HepG2 (cell line): Measurements from ENCODE around the gene SMYD4. TPM values are rescaled to one million over a fixed set of nuclear protein-coding genes. Genes with fewer than 3 reads are reported as not detected.

Experiments
- ATAC-seq: fragments of 200-7000 bp; cut with Tn5 transposase; 3 replicates; pipeline ENCODE4 v1.9.1; 2020; ENCODE audit warnings: mild to moderate bottlenecking, moderate library complexity
- BruUV-seq: library from RNA; stranded (reverse); fragments of 400-500 nt; replicated peaks from 2 replicates; lab custom pipeline; 2021; lab: Mats Ljungman, UMichigan
- CTCF ChIA-PET: fragments of 300-600 bp; formaldehyde crosslinking; extraction: SDS; loops from one replicate; lab custom pipeline; 2021; ENCODE audit warnings: low total read pairs, inconsistent platforms, low intra/inter-chr PET ratio; lab: Yijun Ruan, JAX
- POLR2A ChIA-PET: fragments of 350-600 bp; sonication (Branson Sonifier 250); formaldehyde crosslinking; loops from one replicate; lab custom pipeline; 2020; ENCODE audit warnings: antibody characterized with exemption, inconsistent platforms; lab: Yijun Ruan, JAX
- DNase-seq: peaks from one replicate; pipeline ENCODE4 v3.0.0-alpha.2; 2015; ENCODE audit warnings: low spot score
- FAIRE-seq: peaks from 3 replicates; lab custom pipeline; 2011; peaks lifted over from hg19 to GRCh38; lab: Jason Lieb, UNC
- H2AFZ ChIP-seq: one replicate; pipeline ENCODE4 v1.6.1; 2011; ENCODE audit warnings: low read length, inconsistent platforms
- H3K27ac ChIP-seq: fragments of 300-600 bp; 3 replicates; pipeline ENCODE4 v1.8.0; 2011; ENCODE audit warnings: mixed run types, mild to moderate bottlenecking, mixed read lengths, low read length, inconsistent platforms; ENCODE audit not compliant: insufficient read depth; ENCODE audit errors: extremely low read length
- H3K27me3 ChIP-seq, 2 experiments: fragments of 200-600 bp in 1 of 2; 2 replicates in 1 of 2; 3 replicates in 1 of 2; pipeline versions ENCODE4 v1.6.0 to v1.8.0; 2011; ENCODE audit warnings: low read length in 2 of 2, mild to moderate bottlenecking in 2 of 2, moderate library complexity in 2 of 2, inconsistent platforms in 1 of 2; ENCODE audit not compliant: insufficient read depth in 2 of 2, control insufficient read depth in 1 of 2
- H3K36me3 ChIP-seq, 2 experiments: fragments of 200-600 bp in 1 of 2; replicated peaks in 1 of 2; 2 replicates in 1 of 2; 3 replicates in 1 of 2; pipeline versions ENCODE4 v1.5.1 to v1.8.0; 2011; ENCODE audit warnings: low read length in 2 of 2, inconsistent platforms in 1 of 2; ENCODE audit not compliant: insufficient read depth in 2 of 2, control insufficient read depth in 1 of 2
- H3K4me1 ChIP-seq: 2 replicates; pipeline ENCODE4 v1.5.1; 2012; ENCODE audit warnings: low read length, inconsistent platforms; ENCODE audit not compliant: insufficient read depth
- H3K4me2 ChIP-seq: 2 replicates; pipeline ENCODE4 v1.6.0; 2011; ENCODE audit warnings: low read depth, low read length, inconsistent platforms
- H3K4me3 ChIP-seq, 3 experiments: fragments of 200-600 bp in 1 of 3; sonication (generic), shearing (Covaris generic) in 1 of 3; replicated peaks in 1 of 3; 2 replicates each; pipeline ENCODE4 v1.5.1; 2011 to 2016; ENCODE audit warnings: low read length in 3 of 3, inconsistent platforms in 2 of 3, low read depth in 2 of 3, mild to moderate bottlenecking in 2 of 3, control low read depth in 1 of 3, mixed read lengths in 1 of 3; ENCODE audit not compliant: insufficient read depth in 1 of 3
- H3K79me2 ChIP-seq: one replicate; pipeline ENCODE4 v1.6.1; 2011; ENCODE audit warnings: low read length, inconsistent platforms; ENCODE audit not compliant: insufficient read depth
- H3K9ac ChIP-seq: 2 replicates; pipeline ENCODE4 v1.6.0; 2011; ENCODE audit warnings: mild to moderate bottlenecking, low read depth, low read length, inconsistent platforms; ENCODE audit not compliant: insufficient read depth
- H3K9me3 ChIP-seq: 2 replicates; pipeline ENCODE4 v1.5.1; 2012; ENCODE audit warnings: mild to moderate bottlenecking, low read length
- H4K20me1 ChIP-seq: 2 replicates; pipeline ENCODE4 v1.6.0; 2011; ENCODE audit warnings: inconsistent platforms, mild to moderate bottlenecking, low read length, moderate library complexity; ENCODE audit not compliant: insufficient read depth
- BCL3 ChIP-seq: sonication (generic); formaldehyde crosslinking; IDR thresholded peaks from 2 replicates; pipeline ENCODE4 v1.5.1; 2020; ENCODE audit warnings: mild to moderate bottlenecking, missing genetic modification reagents, moderate library complexity
- BRD4 ChIP-seq: sonication (generic); formaldehyde crosslinking; IDR thresholded peaks from 2 replicates; pipeline ENCODE4 v1.4.0; 2020; ENCODE audit warnings: missing genetic modification reagents
- DMTF1 ChIP-seq: sonication (generic); formaldehyde crosslinking; IDR thresholded peaks from 2 replicates; pipeline ENCODE4 v1.4.0; 2020; ENCODE audit warnings: mild to moderate bottlenecking, missing genetic modification reagents
- HOMEZ ChIP-seq: IDR thresholded peaks from 2 replicates; pipeline ENCODE4 v1.6.1; 2016; ENCODE audit warnings: low read depth
- MAX ChIP-seq: IDR thresholded peaks from 2 replicates; pipeline ENCODE4 v1.6.1; 2012; ENCODE audit warnings: inconsistent platforms
- NR2C2 ChIP-seq: sonication (generic); formaldehyde crosslinking; IDR thresholded peaks from 2 replicates; pipeline ENCODE4 v1.4.0; 2020; ENCODE audit warnings: missing genetic modification reagents, mild to moderate bottlenecking, moderate library complexity, borderline replicate concordance
- NR2F1 ChIP-seq, 2 experiments: fragments of 450-650 bp in 1 of 2; formaldehyde crosslinking in 1 of 2; IDR thresholded peaks; 2 replicates each; pipeline versions ENCODE4 v1.5.0 to v1.6.1; 2016 to 2020; ENCODE audit warnings: mild to moderate bottlenecking in 1 of 2, missing compliant biosample characterization in 1 of 2, missing genetic modification reagents in 1 of 2, moderate library complexity in 1 of 2
- NR2F6 ChIP-seq, 2 experiments: IDR thresholded peaks; 2 replicates each; pipeline ENCODE4 v1.6.1; 2016; ENCODE audit warnings: antibody characterized with exemption in 1 of 2, mild to moderate bottlenecking in 1 of 2
- SOX13 ChIP-seq, 3 experiments: fragments of 450-650 bp in 1 of 3; sonication (generic) in 1 of 3; formaldehyde crosslinking in 1 of 3; IDR thresholded peaks in 2 of 3; conservative IDR thresholded peaks in 1 of 3; 2 replicates each; pipeline versions ENCODE4 v1.5.0 to v1.6.1; 2016 to 2020; ENCODE audit warnings: antibody characterized with exemption in 1 of 3, mild to moderate bottlenecking in 1 of 3, missing compliant biosample characterization in 1 of 3, missing genetic modification reagents in 1 of 3, moderate library complexity in 1 of 3
- ZBTB38 ChIP-seq: sonication (generic); formaldehyde crosslinking; IDR thresholded peaks from 2 replicates; pipeline ENCODE4 v1.5.1; 2020; ENCODE audit warnings: mild to moderate bottlenecking, missing genetic modification reagents
- ZMYM4 ChIP-seq: sonication (generic); formaldehyde crosslinking; IDR thresholded peaks from 2 replicates; pipeline ENCODE4 v1.8.1; 2023; ENCODE audit warnings: mild to moderate bottlenecking, missing genetic modification reagents
- ZNF556 ChIP-seq: sonication (generic); formaldehyde crosslinking; IDR thresholded peaks from 2 replicates; pipeline ENCODE4 v1.4.0; 2020; ENCODE audit warnings: mild to moderate bottlenecking, missing genetic modification reagents, borderline replicate concordance
- ZNF687 ChIP-seq: sonication (generic); formaldehyde crosslinking; IDR thresholded peaks from 2 replicates; pipeline ENCODE4 v1.5.1; 2020; ENCODE audit warnings: mild to moderate bottlenecking, missing genetic modification reagents, moderate library complexity
- ZNF788 ChIP-seq: sonication (generic); formaldehyde crosslinking; IDR thresholded peaks from 2 replicates; pipeline ENCODE4 v1.5.0; 2020; ENCODE audit warnings: mild to moderate bottlenecking, missing genetic modification reagents, borderline replicate concordance
- WGBS: methylation state at CpG from one replicate; pipeline ENCODE4 v1.1.6; 2017; ENCODE audit warnings: low lambda C conversion rate; 5-methylcytosine and 5-hydroxymethylcytosine counted together
- in situ Hi-C: cut with HindIII; loops from 2 replicates; pipeline ENCODE4 v1.10.0; 2017; ENCODE audit warnings: low pct_unique_long_range_greater_than_20kb; ENCODE audit not compliant: extremely low pct_ligation_motif_present
- intact Hi-C: fragments of 100-400 bp; cut with micrococcal nuclease; formaldehyde crosslinking; loops from one replicate; pipeline ENCODE4 v1.10.0; 2022; ENCODE audit not compliant: unreplicated experiment
- polyA plus RNA-seq, 8 experiments: library from polyadenylated mRNA; depleted of rRNA in 3 of 8; stranded (reverse) in 7 of 8; unstranded in 1 of 8; fragments of >200 nt; fragmentation: Illumina TruSeq in 4 of 8; extraction: Trizol in 4 of 8; gene quantifications; 2 replicates each; pipeline versions ENCODE4 v1.2.1 to v1.2.3, GENCODE V29; 2011 to 2016; ENCODE audit warnings: low read depth in 4 of 8, missing spikeins in 1 of 8, mixed read lengths in 1 of 8; ENCODE audit not compliant: insufficient read depth in 1 of 8
- total RNA-seq, 5 experiments: library from RNA; depleted of rRNA; stranded (reverse); fragments of >200 nt; fragmentation: Illumina TruSeq; extraction: Trizol; gene quantifications; 2 replicates each; pipeline ENCODE4 v1.2.3, GENCODE V29; 2016; ENCODE audit warnings: low read depth in 1 of 5

Gene SMYD4
- total and polyA plus RNA-seq, 2 of the 13 experiments (the other 11 are each of a cell fraction or from before 2014, with no cell fraction given) = 7.4 to 11.3 TPM

- no peak for ATAC-seq
- POLR2A ChIA-PET = no interaction called here
- H3K4me3 ChIP-seq = no peak overlapping the region
- TF ChIP-seq ZNF687 (CRISPR knock-in tag) = peak; percentile 90
- TF ChIP-seq NR2F6 (IDR thresholded peaks at IDR 0.05) = peak; percentile 74
- peak; percentile 57; the same call in 1 of the 2 replicates for TF ChIP-seq NR2F6 (CRISPR knock-in tag; IDR thresholded peaks at IDR 0.05)
- peak; percentile 44; the same call in 1 of the 2 replicates for TF ChIP-seq BCL3 (CRISPR knock-in tag)
- TF ChIP-seq NR2C2 (CRISPR knock-in tag) = peak; percentile 97
- no peak for TF ChIP-seq BRD4
- TF ChIP-seq HOMEZ (CRISPR knock-in tag) = peak; percentile 80; the same call in 1 of the 2 replicates
- TF ChIP-seq ZMYM4 (CRISPR knock-in tag) = peak; percentile 15; the same call in 1 of the 2 replicates
- peak; percentile 72 for TF ChIP-seq MAX
- TF ChIP-seq DMTF1 (CRISPR knock-in tag) = no peak
- peak; percentile 95 for TF ChIP-seq ZBTB38 (CRISPR knock-in tag)
- no peak for TF ChIP-seq ZNF788 (CRISPR knock-in tag)
- no peak for TF ChIP-seq ZNF556 (CRISPR knock-in tag)
- TF ChIP-seq NR2F1 (CRISPR knock-in tag; IDR thresholded peaks at IDR 0.05) = 0 out of 4 replicates have a peak, but pooled peaks of 1 of the 2 experiments have one; percentile 22
- no peak for TF ChIP-seq SOX13 (IDR thresholded peaks at IDR 0.05)
- TF ChIP-seq SOX13 (CRISPR knock-in tag; conservative IDR thresholded peaks at IDR 0.05 in 1 of 2, IDR thresholded peaks at IDR 0.05 in 1 of 2) = no peak
Measured at GRCh38 chr17:1852327-1852726, 22.6 kb upstream of the SMYD4 start.

More at GRCh38 chr17:1852327-1852726, 22.6 kb upstream of the SMYD4 start:
- Histone ChIP-seq H3K9ac (no peak overlapping the region), H3K27me3 (no peaks in the 10 kb centered on the region), H3K9me3 (no peaks in the 10 kb centered on the region), H3K36me3 (peaks cover 3 to 41% of the 10 kb centered on the region in 2 experiments), H3K27ac (no peak overlapping the region), H2AFZ (no peak overlapping the region), H3K4me1 (peaks cover 17% of the 10 kb centered on the region), H4K20me1 (no peaks in the 10 kb centered on the region), H3K79me2 (no peaks in the 10 kb centered on the region), H3K4me2 (no peak overlapping the region)
- DNase-seq = no peak
- BruUV-seq = no TSS peak
- 86% methylated on average over 6 of the region's 6 CpGs for WGBS
- in situ Hi-C loops = no loop called here
- no peak for FAIRE-seq
- intact Hi-C loops = no loop called here
- CTCF ChIA-PET = no interaction called here
